IMR-90 (cell line): Measurements from ENCODE around the gene TNFSF9. TPM values are rescaled to one million over a fixed set of nuclear protein-coding genes. Genes with fewer than 3 reads are reported as not detected.

Experiments used
- ATAC-seq: fragments of 200-7000 bp; cut with Tn5 transposase; 2 replicates; pipeline ENCODE4 v1.9.1; 2020; ENCODE audit warnings: low read depth, mild to moderate bottlenecking, moderate library complexity
- BruUV-seq: library from RNA; stranded (reverse); fragments of 400-500 nt; replicated peaks from 2 replicates; lab custom pipeline; 2021; lab: Mats Ljungman, UMichigan
- CTCF ChIA-PET: fragments of 300-600 bp; formaldehyde crosslinking; extraction: SDS; loops from one replicate; lab custom pipeline; 2021; ENCODE audit warnings: antibody characterized with exemption; lab: Yijun Ruan, JAX
- POLR2A ChIA-PET: fragments of 300-600 bp; sonication (Branson Sonifier 250); formaldehyde crosslinking; loops from one replicate; lab custom pipeline; 2022; ENCODE audit warnings: antibody characterized with exemption; ENCODE audit not compliant: unreplicated experiment; lab: Charles Lee
- DNase-seq: peaks from one replicate; pipeline ENCODE4 v3.0.0; 2013
- H2AFZ ChIP-seq: replicated peaks from 2 replicates; pipeline ENCODE3; 2013; ENCODE audit warnings: low read length, mild to moderate bottlenecking; ENCODE audit not compliant: poor library complexity
- H2AK5ac ChIP-seq: 2 replicates; pipeline ENCODE4 v1.6.1; 2013; ENCODE audit warnings: low read depth, low read length, inconsistent platforms
- H2AK9ac ChIP-seq: replicated peaks from 2 replicates; pipeline ENCODE3; 2013; ENCODE audit warnings: mild to moderate bottlenecking, low read depth, low read length, moderate library complexity; ENCODE audit not compliant: poor library complexity
- H2BK120ac ChIP-seq: 2 replicates; pipeline ENCODE4 v1.6.1; 2013; ENCODE audit warnings: low read depth, low read length, inconsistent platforms
- H2BK15ac ChIP-seq: 3 replicates; pipeline ENCODE4 v1.6.1; 2013; ENCODE audit warnings: low read depth, low read length, inconsistent platforms
- H2BK20ac ChIP-seq: 2 replicates; pipeline ENCODE4 v1.6.1; 2013; ENCODE audit warnings: low read depth, mild to moderate bottlenecking, inconsistent platforms, low read length, moderate library complexity
- H2BK5ac ChIP-seq: 2 replicates; pipeline ENCODE4 v1.6.1; 2013; ENCODE audit warnings: mild to moderate bottlenecking, low read depth, low read length, inconsistent platforms; ENCODE audit not compliant: poor library complexity, severe bottlenecking
- H3K14ac ChIP-seq: replicated peaks from 2 replicates; pipeline ENCODE4 v1.6.1; 2013; ENCODE audit warnings: low read depth, low read length, inconsistent platforms
- H3K18ac ChIP-seq: 2 replicates; pipeline ENCODE4 v1.6.1; 2013; ENCODE audit warnings: low read depth, low read length, control low read depth
- H3K23ac ChIP-seq: 2 replicates; pipeline ENCODE4 v1.6.1; 2013; ENCODE audit warnings: low read depth, low read length, inconsistent platforms
- H3K27ac ChIP-seq: 2 replicates; pipeline ENCODE4 v1.5.1; 2013; ENCODE audit warnings: mild to moderate bottlenecking, control low read depth, low read length; ENCODE audit not compliant: insufficient read depth
- H3K27me3 ChIP-seq: 2 replicates; pipeline ENCODE4 v1.6.1; 2013; ENCODE audit warnings: low read length; ENCODE audit not compliant: control insufficient read depth, insufficient read depth
- H3K36me3 ChIP-seq: 2 replicates; pipeline ENCODE4 v1.6.1; 2013; ENCODE audit warnings: low read length, mixed read lengths; ENCODE audit not compliant: control insufficient read depth, insufficient read depth
- H3K4ac ChIP-seq: 2 replicates; pipeline ENCODE4 v1.6.1; 2013; ENCODE audit warnings: low read depth, low read length, inconsistent platforms
- H3K4me1 ChIP-seq: 2 replicates; pipeline ENCODE4 v1.6.1; 2013; ENCODE audit warnings: low read length, mixed read lengths; ENCODE audit not compliant: control insufficient read depth, insufficient read depth
- H3K4me2 ChIP-seq: 2 replicates; pipeline ENCODE4 v1.6.1; 2013; ENCODE audit warnings: low read depth, mild to moderate bottlenecking, control low read depth, low read length, moderate library complexity
- H3K4me3 ChIP-seq: 2 replicates; pipeline ENCODE4 v1.5.1; 2013; ENCODE audit warnings: low read depth, mild to moderate bottlenecking, control low read depth, low read length, moderate library complexity; ENCODE audit not compliant: insufficient read depth
- H3K56ac ChIP-seq: 2 replicates; pipeline ENCODE4 v1.6.1; 2013; ENCODE audit warnings: low read length, inconsistent platforms; ENCODE audit not compliant: insufficient read depth; ENCODE audit errors: extremely low read depth
- H3K79me1 ChIP-seq, 2 experiments: 2 replicates each; pipeline ENCODE4 v1.6.1; 2013; ENCODE audit warnings: low read length in 2 of 2, inconsistent platforms in 1 of 2, low read depth in 1 of 2
- H3K9ac ChIP-seq: 2 replicates; pipeline ENCODE4 v1.6.1; 2013; ENCODE audit warnings: low read depth, low read length, control low read depth
- H3K9me1 ChIP-seq: 2 replicates; pipeline ENCODE4 v1.6.1; 2013; ENCODE audit warnings: low read length, inconsistent platforms; ENCODE audit not compliant: insufficient read depth
- H3K9me3 ChIP-seq: 2 replicates; pipeline ENCODE4 v1.6.1; 2013; ENCODE audit warnings: low read length; ENCODE audit not compliant: control insufficient read depth, insufficient read depth
- H4K20me1 ChIP-seq: 2 replicates; pipeline ENCODE4 v1.6.1; 2013; ENCODE audit warnings: low read length, inconsistent platforms; ENCODE audit not compliant: insufficient read depth
- H4K5ac ChIP-seq: 2 replicates; pipeline ENCODE4 v1.6.1; 2013; ENCODE audit warnings: mild to moderate bottlenecking, low read depth, low read length, control low read depth
- H4K8ac ChIP-seq, 2 experiments: 2 replicates each; pipeline ENCODE4 v1.6.1; 2013; ENCODE audit warnings: low read depth in 2 of 2, low read length in 2 of 2, control low read depth in 1 of 2, inconsistent platforms in 1 of 2
- H4K91ac ChIP-seq: 2 replicates; pipeline ENCODE4 v1.6.1; 2013; ENCODE audit warnings: low read depth, low read length, inconsistent platforms; ENCODE audit not compliant: insufficient read depth
- MAZ ChIP-seq: IDR thresholded peaks from 2 replicates; pipeline ENCODE4 v1.6.1; 2012; ENCODE audit warnings: low read depth, mild to moderate bottlenecking, low read length, improper control_type of control experiment, moderate library complexity, borderline replicate concordance
- WGBS, 2 experiments: methylation state at CpG; one replicate each; pipeline versions ENCODE4 v1.1.5 to v1.1.7; 2013; ENCODE audit warnings: missing lambda C conversion rate in 2 of 2; ENCODE audit not compliant: insufficient read length in 1 of 2; ENCODE audit errors: extremely low coverage in 2 of 2; 5-methylcytosine and 5-hydroxymethylcytosine counted together
- dilution Hi-C: fragments of 300-500 bp; cut with HindIII; formaldehyde crosslinking; loops from one replicate; pipeline ENCODE4 v1.14.3; 2018; ENCODE audit warnings: low sequenced_read_pairs; ENCODE audit not compliant: unreplicated experiment
- in situ Hi-C: fragments of 300-500 bp; cut with MboI; formaldehyde crosslinking; loops from 3 replicates; pipeline ENCODE4 v1.14.3; 2019; ENCODE audit warnings: low sequenced_read_pairs, inconsistent platforms, mixed read lengths
- intact Hi-C: fragments of 100-400 bp; cut with micrococcal nuclease; formaldehyde crosslinking; loops from 2 replicates; pipeline ENCODE4 v1.10.0; 2022
- polyA plus RNA-seq, 3 experiments: library from polyadenylated mRNA; depleted of rRNA; stranded (reverse); fragments of >200 nt; gene quantifications; 2 replicates each; pipeline ENCODE4 v1.2.3, GENCODE V29; 2012; ENCODE audit warnings: low replicate concordance in 1 of 3
- total RNA-seq: library from RNA; depleted of rRNA; stranded (reverse); fragments of >200 nt; gene quantifications from 2 replicates; pipeline ENCODE4 v1.2.3, GENCODE V29; 2012

TNFSF9 gene
- total and polyA plus RNA-seq, 2 of the 4 experiments (the other 2 are of a cell fraction) = 0.10 TPM; not detected in 1

GRCh38 chr19:6501740-6502648 lies 28.8 kb upstream of the TNFSF9 start, which contains the start of gene TUBB4A:
TUBB4A (minus strand) TSS chr19:6502309; CDS start chr19:6502212, 97 bp downstream.
- Histone ChIP-seq H2AK9ac (no peak within 1 kb of the TSS), H3K56ac (no peak within 1 kb of the TSS), H4K8ac (no peak within 1 kb of the TSS), H3K4me2 (no peak within 1 kb of the TSS), H3K27me3 (peaks cover 23% of the 10 kb centered on the region), H3K27ac (no peak within 1 kb of the TSS), H2BK15ac (no peak within 1 kb of the TSS), H3K36me3 (no peaks in the 10 kb centered on the region), H3K18ac (no peak within 1 kb of the TSS), H3K9me1 (no peaks in the 10 kb centered on the region), H3K9me3 (no peaks in the 10 kb centered on the region), H2BK20ac (no peak within 1 kb of the TSS), H4K20me1 (no peaks in the 10 kb centered on the region), H2BK120ac (no peak within 1 kb of the TSS), H3K23ac (no peak within 1 kb of the TSS), H4K5ac (no peak within 1 kb of the TSS), H4K91ac (no peak within 1 kb of the TSS), H2AK5ac (no peak within 1 kb of the TSS), H3K9ac (no peak within 1 kb of the TSS), H3K79me1 (no peaks in the 10 kb centered on the region), H2BK5ac (no peak within 1 kb of the TSS), H2AFZ (peak within 1 kb of the TSS; percentile 56), H3K4ac (no peak within 1 kb of the TSS), H3K4me3 (no peak within 1 kb of the TSS), H3K14ac (no peak within 1 kb of the TSS), H3K4me1 (no peaks in the 10 kb centered on the region)
- in situ Hi-C loops (no loop called here), intact Hi-C loops (no loop called here), dilution Hi-C loops (no loop called here)
- no peak for TF ChIP-seq MAZ
- no TSS peak for BruUV-seq
- ChIA-PET CTCF (no interaction called here), POLR2A (no interaction called here)
- ATAC-seq (no peak; the same call in 1 of the 2 replicates), DNase-seq (no peak)
- WGBS, 2 experiments = 2% methylated on average over 34 of the region's 71 CpGs; no CpG with 5 or more reads in 1 of the 2 experiments
